Measurements from ENCODE around the gene PIGC.

The PIGC gene

DNA sequence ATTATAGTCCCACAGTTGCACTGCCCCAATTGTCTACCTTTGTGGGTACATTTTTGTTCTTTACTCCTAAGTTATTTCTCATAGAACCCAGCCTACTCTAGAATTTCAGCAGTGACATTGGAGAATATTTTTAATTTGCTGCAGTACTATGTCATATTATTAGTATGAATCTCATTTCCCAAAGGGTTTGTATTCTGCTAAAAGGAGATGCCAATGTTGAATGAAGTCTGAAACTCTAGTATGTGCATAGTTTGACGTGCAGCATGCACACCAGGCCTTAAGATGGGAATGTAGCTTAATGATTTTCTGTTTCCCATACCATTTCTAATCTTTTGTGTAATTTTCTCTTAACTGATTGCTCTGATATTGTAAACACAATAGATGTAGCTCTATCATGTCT, 33.8 kb downstream of the PIGC start:
- TF ChIP-seq, protein P1, sequence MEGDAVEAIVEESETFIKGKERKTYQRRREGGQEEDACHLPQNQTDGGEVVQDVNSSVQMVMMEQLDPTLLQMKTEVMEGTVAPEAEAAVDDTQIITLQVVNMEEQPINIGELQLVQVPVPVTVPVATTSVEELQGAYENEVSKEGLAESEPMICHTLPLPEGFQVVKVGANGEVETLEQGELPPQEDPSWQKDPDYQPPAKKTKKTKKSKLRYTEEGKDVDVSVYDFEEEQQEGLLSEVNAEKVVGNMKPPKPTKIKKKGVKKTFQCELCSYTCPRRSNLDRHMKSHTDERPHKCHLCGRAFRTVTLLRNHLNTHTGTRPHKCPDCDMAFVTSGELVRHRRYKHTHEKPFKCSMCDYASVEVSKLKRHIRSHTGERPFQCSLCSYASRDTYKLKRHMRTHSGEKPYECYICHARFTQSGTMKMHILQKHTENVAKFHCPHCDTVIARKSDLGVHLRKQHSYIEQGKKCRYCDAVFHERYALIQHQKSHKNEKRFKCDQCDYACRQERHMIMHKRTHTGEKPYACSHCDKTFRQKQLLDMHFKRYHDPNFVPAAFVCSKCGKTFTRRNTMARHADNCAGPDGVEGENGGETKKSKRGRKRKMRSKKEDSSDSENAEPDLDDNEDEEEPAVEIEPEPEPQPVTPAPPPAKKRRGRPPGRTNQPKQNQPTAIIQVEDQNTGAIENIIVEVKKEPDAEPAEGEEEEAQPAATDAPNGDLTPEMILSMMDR (IDR thresholded peaks at IDR 0.05; ENCODE audit: low read depth, low read length) = no peak
- H3K27ac ChIP-seq = no peak overlapping the region
- H3K27me3 ChIP-seq (ENCODE audit: insufficient read depth, low read depth, severe bottlenecking) = no peaks in the 10 kb centered on the region
- no peak overlapping the region for H3K4me3 ChIP-seq (ENCODE audit: low read depth, low read length)
- no peaks in the 10 kb centered on the region for H3K9me3 ChIP-seq (ENCODE audit: severe bottlenecking)
- DNase-seq = no peak
- H3K36me3 ChIP-seq = no peaks in the 10 kb centered on the region

DNA sequence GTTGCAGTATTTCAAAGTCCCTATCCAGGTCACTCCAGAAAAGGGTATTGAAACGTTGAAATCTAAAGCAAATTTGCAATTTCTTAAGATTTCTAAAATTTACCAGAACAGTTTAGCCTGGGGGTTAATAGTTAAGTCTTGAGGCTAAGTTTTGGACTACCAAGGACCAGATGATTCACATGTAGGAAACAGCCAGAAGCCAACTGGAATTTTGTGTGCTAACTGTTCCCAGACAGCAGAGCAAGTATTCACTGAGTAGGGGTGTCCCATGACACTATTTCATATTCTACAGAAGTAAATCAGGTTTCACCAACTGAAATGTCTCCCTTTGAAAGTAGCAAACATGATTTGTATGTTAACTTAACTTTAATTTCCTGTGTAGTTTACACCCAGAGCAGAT, 34.9 kb downstream of the PIGC start:
- Histone ChIP-seq H3K4me3 (ENCODE audit: low read depth, low read length) (no peak overlapping the region), H3K27ac (no peak overlapping the region)
- TF ChIP-seq, protein P1 (IDR thresholded peaks at IDR 0.05; ENCODE audit: low read depth, low read length) = no peak

DNA sequence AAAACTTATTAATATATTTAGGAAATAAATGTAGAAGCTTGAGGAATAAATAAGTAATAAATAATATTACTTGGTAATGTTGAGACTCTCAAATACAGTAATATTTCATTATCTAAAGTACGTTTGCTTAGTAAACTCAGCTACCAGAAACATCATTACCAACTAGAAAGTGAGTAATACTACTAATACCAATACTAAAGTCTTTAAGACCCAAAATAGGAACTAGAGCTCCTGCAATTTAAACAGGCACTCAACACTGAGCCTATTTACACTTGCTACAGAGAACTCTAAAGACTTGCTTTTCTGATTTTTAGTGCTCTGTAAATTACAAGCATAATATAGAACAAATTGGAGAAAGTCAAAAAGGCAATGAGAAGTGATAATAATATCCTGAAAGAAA, 36.9 kb downstream of the PIGC start:
- DNase-seq = no peak
- Histone ChIP-seq H3K36me3 (no peaks in the 10 kb centered on the region), H3K4me3 (ENCODE audit: low read depth, low read length) (no peak overlapping the region), H3K27me3 (ENCODE audit: insufficient read depth, low read depth, severe bottlenecking) (no peaks in the 10 kb centered on the region), H3K9me3 (ENCODE audit: severe bottlenecking) (no peaks in the 10 kb centered on the region), H3K27ac (no peak overlapping the region)
- TF ChIP-seq, protein P1 (IDR thresholded peaks at IDR 0.05; ENCODE audit: low read depth, low read length) = no peak

More for the DNA sequence above, 34.9 kb downstream of the PIGC start:
- DNase-seq = no peak
- H3K27me3 ChIP-seq (ENCODE audit: insufficient read depth, low read depth, severe bottlenecking) = no peaks in the 10 kb centered on the region
- no peaks in the 10 kb centered on the region for H3K9me3 ChIP-seq (ENCODE audit: severe bottlenecking)
- no peaks in the 10 kb centered on the region for H3K36me3 ChIP-seq

DNA sequence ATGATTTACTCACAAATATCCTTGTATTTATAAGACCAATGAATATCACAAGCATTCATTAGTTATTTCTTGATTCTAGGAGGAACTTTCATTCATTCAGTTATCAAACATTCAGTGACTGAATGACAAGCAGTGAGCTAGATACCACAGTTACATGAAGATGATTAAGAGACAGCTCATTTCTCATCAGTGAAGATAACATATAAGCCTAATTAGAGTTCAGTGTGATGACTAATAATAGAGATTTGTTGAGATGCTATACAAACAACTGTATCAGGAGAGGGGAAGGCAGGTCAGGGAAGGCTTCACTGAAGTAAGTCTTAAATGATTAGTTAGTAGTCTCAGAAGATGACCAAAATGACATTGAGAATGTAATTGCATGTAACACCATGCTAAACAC, 38.0 kb downstream of the PIGC start:
- DNase-seq = no peak
- Histone ChIP-seq H3K27me3 (ENCODE audit: insufficient read depth, low read depth, severe bottlenecking) (no peaks in the 10 kb centered on the region), H3K36me3 (no peaks in the 10 kb centered on the region), H3K4me3 (ENCODE audit: low read depth, low read length) (no peak overlapping the region), H3K27ac (no peak overlapping the region), H3K9me3 (ENCODE audit: severe bottlenecking) (no peaks in the 10 kb centered on the region)
- TF ChIP-seq, protein P1 (IDR thresholded peaks at IDR 0.05; ENCODE audit: low read depth, low read length) = no peak

DNA sequence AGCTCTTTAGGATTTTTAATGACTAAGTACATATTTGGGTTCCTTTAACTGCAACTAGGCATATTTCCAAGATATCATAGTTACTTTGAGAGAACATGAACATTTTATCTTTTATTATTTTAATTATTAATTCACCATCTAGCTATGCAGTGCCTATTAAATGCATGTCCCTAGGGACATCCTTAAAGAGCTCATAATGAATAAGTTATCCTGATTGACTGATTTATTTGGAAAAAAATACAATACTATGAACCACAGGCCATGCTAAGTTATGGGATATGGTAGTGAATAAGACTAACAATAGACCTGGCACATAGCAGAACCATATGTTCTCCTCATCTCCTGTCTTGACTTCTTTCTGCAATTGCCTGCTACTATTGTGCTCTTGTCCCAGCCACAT, 39.7 kb downstream of the PIGC start:
- Histone ChIP-seq H3K27me3 (ENCODE audit: insufficient read depth, low read depth, severe bottlenecking) (no peaks in the 10 kb centered on the region), H3K36me3 (no peaks in the 10 kb centered on the region), H3K27ac (no peak overlapping the region), H3K9me3 (ENCODE audit: severe bottlenecking) (no peaks in the 10 kb centered on the region), H3K4me3 (ENCODE audit: low read depth, low read length) (no peak overlapping the region)
- TF ChIP-seq, protein P1 (IDR thresholded peaks at IDR 0.05; ENCODE audit: low read depth, low read length) = no peak
- DNase-seq = no peak

DNA sequence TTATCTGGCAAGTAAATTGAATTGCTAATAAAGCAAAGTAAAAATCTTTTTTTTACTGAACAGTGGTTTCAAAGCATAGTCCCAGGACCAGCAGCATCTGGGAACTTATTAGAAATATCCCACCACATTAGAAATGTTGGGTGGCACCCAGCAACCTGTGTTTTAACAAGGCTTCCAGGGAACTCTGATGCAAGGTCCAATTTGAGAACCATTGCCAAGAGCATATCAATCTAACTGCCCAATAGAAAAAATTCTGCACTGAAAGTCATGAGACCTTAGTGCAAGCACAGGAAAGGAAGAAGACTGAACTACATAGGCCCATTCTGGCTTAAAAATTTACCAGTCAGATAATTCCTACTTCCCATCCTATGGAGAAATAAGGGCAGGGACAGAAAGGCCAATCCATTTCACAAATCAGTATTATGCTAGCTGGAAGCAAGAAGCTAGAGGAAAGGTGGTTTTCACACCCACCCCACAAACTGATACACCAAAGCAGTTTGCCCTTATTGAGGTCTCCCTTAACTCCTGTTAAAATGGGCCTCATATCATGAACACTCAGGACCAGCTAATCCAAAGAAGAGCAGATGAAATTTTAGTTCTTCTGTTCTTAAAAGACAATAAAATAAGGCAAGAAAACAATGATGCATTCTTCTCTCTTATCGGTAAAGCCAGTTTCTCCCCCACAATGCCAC, 40.8 kb downstream of the PIGC start:
- no peak overlapping the region for H3K27ac ChIP-seq
- TF ChIP-seq, protein P1 (IDR thresholded peaks at IDR 0.05; ENCODE audit: low read depth, low read length) = no peak

More for the DNA sequence above, 40.8 kb downstream of the PIGC start:
- Histone ChIP-seq H3K9me3 (ENCODE audit: severe bottlenecking) (no peaks in the 10 kb centered on the region), H3K4me3 (ENCODE audit: low read depth, low read length) (no peak overlapping the region), H3K36me3 (no peaks in the 10 kb centered on the region), H3K27me3 (ENCODE audit: insufficient read depth, low read depth, severe bottlenecking) (no peaks in the 10 kb centered on the region)
- no peak for DNase-seq

Measured in WERI-Rb-1 (cell line).